A549 treated with CpdA at 1 μM for 4 hours (cell line): ENCODE results near the gene NECTIN1. TPM values are rescaled to one million over a fixed set of nuclear protein-coding genes. Genes with fewer than 3 reads are reported as not detected.

Experiments used
- total RNA-seq: library from RNA; stranded (reverse); fragments of 200-300 nt; extraction: Qiagen RNA extraction; gene quantifications from 5 replicates; pipeline ENCODE4 v1.2.3, GENCODE V29; 2022; ENCODE audit warnings: low read depth

The NECTIN1 gene, protein sequence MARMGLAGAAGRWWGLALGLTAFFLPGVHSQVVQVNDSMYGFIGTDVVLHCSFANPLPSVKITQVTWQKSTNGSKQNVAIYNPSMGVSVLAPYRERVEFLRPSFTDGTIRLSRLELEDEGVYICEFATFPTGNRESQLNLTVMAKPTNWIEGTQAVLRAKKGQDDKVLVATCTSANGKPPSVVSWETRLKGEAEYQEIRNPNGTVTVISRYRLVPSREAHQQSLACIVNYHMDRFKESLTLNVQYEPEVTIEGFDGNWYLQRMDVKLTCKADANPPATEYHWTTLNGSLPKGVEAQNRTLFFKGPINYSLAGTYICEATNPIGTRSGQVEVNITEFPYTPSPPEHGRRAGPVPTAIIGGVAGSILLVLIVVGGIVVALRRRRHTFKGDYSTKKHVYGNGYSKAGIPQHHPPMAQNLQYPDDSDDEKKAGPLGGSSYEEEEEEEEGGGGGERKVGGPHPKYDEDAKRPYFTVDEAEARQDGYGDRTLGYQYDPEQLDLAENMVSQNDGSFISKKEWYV
- total RNA-seq = 7.8 to 10.5 TPM (median 9.7 TPM) in 5 replicates

DNA sequence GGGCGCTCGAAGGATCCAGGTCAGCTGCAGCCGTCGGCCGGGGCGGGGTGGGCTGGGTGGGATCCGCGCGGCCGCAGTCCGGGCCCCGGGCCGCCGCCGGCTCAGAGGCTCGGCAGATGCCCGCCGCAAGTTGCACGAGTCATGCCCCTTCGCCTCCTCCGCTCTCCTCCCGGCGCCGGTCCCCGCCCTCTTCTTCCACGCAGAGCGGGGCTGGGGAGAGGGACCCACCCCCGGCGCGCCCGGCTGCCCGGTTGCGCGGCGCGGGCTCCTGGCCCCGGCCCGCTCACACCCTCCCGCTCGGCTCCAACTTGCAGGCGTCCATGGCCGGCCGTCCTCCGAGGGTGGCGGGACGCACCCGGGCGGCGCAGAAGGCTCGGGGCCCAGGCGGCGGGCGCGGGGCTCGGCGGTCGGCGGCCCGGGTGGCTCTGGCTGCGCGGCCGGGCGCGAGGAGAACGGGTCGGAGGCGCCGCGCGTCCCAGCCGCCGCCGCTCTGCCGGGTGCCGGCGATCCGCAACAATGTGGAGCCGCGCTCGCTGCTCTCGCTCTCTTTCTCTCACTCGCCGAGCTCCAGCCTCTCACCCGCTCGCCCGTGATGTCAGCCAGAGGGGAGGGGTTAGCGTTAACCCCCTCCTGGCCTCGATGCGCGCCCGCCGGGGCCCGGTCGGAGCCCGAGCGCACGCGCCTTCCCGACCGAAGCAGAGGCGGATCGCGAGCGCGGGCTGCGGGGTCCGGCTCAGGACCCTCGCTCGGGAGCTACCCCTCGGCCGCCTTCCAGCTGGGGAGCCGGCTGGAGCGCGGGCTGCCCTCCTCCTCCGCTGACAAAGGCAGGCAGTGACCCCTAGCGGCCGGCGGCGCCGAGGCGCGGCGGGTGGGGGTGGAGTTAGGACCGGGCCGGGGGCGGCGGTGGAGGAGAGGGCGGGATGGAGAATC is at the start of gene NECTIN1:
Gene NECTIN1, minus strand, starts transcription at position 550 of the 930 bp plus-strand sequence. CDS start 647 bp downstream, outside the sequence.

